ENCODE measurements around the gene KCNC1.

GRCh38 chr11:17691550-17691949, 43.0 kb upstream of the KCNC1 start:
- TF ChIP-seq, protein P1, sequence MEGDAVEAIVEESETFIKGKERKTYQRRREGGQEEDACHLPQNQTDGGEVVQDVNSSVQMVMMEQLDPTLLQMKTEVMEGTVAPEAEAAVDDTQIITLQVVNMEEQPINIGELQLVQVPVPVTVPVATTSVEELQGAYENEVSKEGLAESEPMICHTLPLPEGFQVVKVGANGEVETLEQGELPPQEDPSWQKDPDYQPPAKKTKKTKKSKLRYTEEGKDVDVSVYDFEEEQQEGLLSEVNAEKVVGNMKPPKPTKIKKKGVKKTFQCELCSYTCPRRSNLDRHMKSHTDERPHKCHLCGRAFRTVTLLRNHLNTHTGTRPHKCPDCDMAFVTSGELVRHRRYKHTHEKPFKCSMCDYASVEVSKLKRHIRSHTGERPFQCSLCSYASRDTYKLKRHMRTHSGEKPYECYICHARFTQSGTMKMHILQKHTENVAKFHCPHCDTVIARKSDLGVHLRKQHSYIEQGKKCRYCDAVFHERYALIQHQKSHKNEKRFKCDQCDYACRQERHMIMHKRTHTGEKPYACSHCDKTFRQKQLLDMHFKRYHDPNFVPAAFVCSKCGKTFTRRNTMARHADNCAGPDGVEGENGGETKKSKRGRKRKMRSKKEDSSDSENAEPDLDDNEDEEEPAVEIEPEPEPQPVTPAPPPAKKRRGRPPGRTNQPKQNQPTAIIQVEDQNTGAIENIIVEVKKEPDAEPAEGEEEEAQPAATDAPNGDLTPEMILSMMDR (IDR thresholded peaks at IDR 0.05), result no peak
- no peak for TF ChIP-seq POLR2A (IDR thresholded peaks at IDR 0.05)
